ENCODE data around the gene TMA7B. TPM values are rescaled to one million over a fixed set of nuclear protein-coding genes. Genes with fewer than 3 reads are reported as not detected.
A peak's percentile ranks its signal among the peaks of the same experiment; 100 is the strongest.

TMA7B gene
- total RNA-seq: not detected

DNA sequence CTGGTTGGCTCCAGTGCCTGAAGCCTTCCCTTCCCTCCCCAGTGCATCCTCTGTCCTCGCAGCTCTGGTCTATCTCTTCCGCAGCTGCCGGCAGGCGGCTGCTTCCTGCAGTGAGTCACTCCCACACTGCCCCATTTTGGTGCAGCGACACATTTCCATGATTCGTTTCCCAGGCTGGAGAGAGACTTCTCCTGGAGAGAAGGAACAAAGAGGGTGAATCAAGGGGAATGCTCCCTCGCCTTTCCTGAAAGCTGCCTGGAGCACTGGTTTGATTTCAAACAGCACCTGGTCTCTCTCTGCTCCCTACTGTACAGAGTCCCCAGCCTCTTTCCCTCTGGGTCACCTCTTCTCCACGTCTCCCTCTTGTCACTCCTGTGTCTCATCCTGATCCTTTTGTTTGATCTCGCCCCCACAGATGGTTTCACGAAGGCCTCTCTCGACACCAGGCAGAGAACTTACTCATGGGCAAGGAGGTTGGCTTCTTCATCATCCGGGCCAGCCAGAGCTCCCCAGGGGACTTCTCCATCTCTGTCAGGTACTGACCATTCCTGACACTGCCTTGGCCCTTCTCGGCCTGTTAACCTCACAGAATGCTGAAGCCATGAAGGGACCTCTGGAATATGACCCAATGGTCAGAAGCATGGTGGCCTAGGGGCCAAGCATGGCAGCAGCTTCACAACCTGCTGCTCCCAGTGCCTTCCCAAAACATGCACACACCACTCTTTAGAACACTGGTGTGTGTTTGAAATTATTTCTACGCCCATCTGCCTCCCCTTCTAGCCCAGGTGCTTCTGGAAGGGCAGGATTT lies at the start of gene TMA7B:
Gene TMA7B, plus strand, starts transcription at position 758 of the 808 bp plus-strand sequence. CDS start 3,978 bp downstream, outside the sequence.
- ATAC-seq: peak; percentile 20

GRCh38 chr22:39910876-39911613 lies 49.2 kb upstream of the TMA7B start:
- DNase-seq (ENCODE audit: low spot score) (no peak), ATAC-seq (no peak)

More for the DNA sequence above, at the start of gene TMA7B:
- DNase-seq (ENCODE audit: low spot score): no peak

DNA sequence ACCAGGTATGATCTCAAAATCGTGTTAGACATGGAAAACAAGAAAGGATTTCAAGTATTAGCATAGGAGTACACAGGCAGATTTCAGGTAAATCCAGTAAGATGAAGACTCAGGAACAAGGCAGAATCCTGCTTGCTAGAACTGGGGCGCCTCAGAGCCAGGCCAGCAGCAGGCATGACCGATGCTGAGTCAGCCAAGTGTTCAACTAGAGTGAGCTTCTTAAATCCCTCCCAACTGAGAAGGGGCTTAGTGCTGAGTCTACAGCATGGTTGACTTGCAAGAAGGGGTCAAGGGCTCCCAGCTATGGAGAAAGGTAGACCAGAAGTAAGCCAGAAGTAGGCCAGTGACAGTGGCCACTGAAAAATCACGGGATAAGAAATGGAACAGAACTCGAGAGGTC lies 46.9 kb upstream of the TMA7B start:
- ATAC-seq (no peak), DNase-seq (ENCODE audit: low spot score) (no peak)

- no peak for ATAC-seq
- no peak for DNase-seq (ENCODE audit: low spot score)
Measured at GRCh38 chr22:39913886-39914285, 46.3 kb upstream of the TMA7B start.

DNA sequence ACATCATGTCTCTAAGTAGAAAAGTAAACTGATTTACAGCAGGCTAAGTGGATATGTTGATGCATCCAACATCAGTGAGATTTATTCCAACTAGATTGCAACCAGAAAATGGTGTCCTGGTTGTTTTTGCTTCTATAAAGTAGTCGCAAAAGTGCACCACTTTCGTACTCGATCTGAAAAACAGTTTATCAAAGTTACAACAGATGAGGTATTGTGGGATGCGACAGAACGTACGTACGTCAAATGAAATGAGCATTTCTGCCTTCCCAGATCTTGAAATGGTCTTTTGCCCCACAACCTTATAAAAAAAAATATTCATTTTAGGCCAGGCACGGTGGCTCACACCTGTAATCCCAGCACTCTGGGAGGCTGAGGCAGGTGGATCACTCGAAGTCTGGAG lies 45.6 kb upstream of the TMA7B start:
- DNase-seq (ENCODE audit: low spot score) (no peak), ATAC-seq (no peak)

- no peak for ATAC-seq
- no peak for DNase-seq (ENCODE audit: low spot score)
Measured at GRCh38 chr22:39915295-39915726, 44.9 kb upstream of the TMA7B start.

DNA sequence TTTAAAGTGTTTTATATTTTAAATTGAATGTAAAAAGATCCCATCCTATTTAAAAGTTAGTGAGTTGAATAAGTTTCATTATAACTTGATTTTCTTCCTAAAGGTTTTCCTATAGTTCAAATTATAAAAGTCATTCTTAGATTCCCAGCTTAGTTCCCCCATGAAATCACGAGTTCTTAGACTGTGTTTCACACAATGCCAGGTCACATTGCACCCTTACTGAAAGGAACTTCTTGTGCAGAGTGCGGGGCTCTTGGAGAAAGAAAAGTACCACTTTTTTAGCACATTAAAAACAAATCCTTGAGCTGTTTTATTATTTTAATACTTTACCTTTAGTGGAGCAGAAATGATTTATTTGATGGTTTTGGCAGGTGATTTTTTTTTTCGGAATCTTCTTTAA lies 43.7 kb upstream of the TMA7B start:
- DNase-seq (ENCODE audit: low spot score) (no peak), ATAC-seq (no peak)

GRCh38 chr22:39917197-39917643 lies 43.0 kb upstream of the TMA7B start:
- DNase-seq (ENCODE audit: low spot score) (no peak), ATAC-seq (no peak)

- ATAC-seq (no peak), DNase-seq (ENCODE audit: low spot score) (no peak)
Measured at GRCh38 chr22:39917776-39918495, 42.3 kb upstream of the TMA7B start.

- ATAC-seq: no peak
- no peak for DNase-seq (ENCODE audit: low spot score)
Measured at GRCh38 chr22:39920134-39920743, 40.0 kb upstream of the TMA7B start.

DNA sequence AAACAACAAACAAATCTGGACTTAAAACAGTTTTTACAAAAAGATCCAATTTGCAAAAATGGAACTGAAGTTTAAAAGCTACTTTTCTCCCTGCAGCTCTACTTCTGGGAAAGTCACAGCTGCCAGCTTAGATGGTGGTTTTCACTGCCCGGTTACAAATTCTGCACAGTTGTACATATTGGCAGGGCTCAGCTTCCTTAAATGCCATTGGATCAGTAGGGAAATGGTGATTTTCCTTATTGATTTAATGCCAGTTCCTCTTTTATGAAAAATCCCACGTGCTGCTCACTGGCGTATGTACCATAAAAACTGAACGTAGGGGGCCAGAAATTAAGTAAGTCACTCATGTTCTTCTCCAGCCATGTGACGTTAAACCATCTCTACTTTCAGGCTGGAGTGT lies 36.5 kb upstream of the TMA7B start:
- DNase-seq (ENCODE audit: low spot score): no peak
- no peak for ATAC-seq

- no peak for DNase-seq (ENCODE audit: low spot score)
- no peak for ATAC-seq
Measured at GRCh38 chr22:39924286-39924685, 35.9 kb upstream of the TMA7B start.

GRCh38 chr22:39925273-39925672 lies 34.9 kb upstream of the TMA7B start:
- ATAC-seq (no peak), DNase-seq (ENCODE audit: low spot score) (no peak)

DNA sequence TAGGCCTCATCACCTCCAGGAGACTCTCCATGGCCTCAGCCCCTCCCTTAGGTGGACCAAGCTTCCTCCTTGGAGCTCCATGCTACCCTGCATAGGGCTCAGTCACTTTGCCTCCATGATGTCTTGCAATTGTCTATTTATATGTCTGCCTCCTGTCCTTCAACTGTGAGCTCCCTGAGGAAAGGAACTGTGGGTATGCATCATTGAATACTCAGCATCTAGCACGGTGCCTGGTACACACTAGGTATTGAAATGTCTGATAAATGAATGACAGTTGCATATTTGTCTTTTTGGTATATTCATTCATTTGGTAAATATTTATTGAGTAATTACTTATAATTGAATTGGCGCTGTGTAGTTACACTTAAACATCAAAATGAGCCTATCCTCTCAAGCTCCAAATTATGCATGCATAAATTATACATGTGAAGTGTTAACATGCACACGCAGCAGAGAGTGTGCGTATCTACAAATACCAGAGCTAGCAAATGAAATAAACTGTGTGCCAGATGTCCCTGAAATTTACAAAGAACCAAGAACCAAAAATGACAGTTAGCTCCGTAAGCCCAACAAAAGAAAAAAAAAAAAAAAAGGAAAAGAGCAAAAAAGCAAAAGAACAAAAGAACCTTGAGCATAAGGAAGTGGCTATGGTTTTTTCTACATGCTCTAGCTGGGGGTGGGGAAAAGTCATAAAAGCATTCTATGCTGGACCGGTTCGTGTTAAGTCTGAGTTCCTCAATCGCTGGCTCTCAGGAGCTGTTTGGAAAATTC lies 34.1 kb upstream of the TMA7B start:
- DNase-seq (ENCODE audit: low spot score) (no peak), ATAC-seq (no peak)

DNA sequence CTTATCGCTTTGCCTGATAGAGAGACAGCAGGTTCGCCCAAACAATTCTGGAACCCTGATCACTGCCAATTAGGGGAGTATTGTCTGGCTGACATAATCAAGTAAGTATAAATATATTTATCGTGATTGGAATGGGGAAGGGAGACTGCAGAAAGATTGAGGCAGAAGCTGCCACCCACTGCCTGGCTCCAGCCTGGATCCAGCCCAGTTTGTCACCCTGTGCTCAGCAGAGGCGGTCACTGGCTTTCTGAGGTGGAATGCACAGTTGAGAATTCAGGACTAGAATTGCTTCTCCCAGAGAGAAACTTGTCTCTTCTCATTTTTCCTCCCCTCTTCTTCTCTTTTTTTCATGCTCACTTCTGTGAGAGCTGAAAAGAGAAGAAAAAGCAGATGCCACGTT lies 33.4 kb upstream of the TMA7B start:
- DNase-seq (ENCODE audit: low spot score) (no peak), ATAC-seq (no peak)

- DNase-seq (ENCODE audit: low spot score) (no peak), ATAC-seq (no peak)
Measured at GRCh38 chr22:39927544-39927943, 32.7 kb upstream of the TMA7B start.

DNA sequence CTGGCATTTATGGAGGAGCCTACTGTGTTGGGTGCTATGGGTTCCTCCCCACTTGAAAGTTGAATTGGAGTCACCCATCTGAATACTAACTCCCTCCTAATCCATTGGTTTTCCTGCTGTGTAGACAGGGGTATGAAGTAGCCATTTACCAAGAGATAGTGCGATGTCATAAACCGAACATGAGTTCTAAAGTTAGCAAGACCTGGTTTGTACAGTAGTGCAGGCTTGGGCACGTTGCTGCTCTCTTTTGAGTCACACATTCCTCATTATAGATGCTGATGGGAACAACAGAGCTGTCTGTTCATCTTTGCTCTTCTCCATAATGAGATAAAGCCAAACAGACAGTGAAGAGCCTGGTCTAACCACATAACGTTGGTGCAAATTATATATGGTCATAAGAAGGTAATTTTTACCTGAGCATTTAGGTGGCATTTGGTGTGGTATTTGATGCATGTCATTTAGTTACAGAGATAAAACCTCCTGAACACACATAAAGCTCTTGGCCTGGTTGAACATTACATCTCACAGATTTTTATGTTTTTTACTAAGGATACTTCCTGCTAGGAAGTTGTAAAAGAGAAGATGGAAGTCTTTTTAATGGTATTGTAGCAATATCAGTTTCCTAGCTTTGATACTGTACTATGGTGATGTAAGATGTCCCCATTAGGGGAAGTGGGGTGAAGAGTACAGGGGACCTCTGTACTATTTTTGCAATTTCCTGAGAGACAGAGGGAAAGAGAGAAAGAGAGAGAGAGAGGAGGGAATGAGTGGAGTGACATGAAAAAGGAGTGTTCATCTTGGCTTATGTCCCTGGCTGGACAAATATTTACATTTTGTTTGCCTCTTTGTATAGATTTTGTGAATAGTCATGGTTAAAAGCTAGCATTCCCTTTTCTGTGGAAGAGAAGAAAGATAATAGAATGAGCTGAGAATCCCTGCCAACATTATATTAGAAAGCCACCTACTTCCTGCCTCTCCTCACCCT lies 31.4 kb upstream of the TMA7B start:
- ATAC-seq: no peak
- DNase-seq (ENCODE audit: low spot score): no peak

DNA sequence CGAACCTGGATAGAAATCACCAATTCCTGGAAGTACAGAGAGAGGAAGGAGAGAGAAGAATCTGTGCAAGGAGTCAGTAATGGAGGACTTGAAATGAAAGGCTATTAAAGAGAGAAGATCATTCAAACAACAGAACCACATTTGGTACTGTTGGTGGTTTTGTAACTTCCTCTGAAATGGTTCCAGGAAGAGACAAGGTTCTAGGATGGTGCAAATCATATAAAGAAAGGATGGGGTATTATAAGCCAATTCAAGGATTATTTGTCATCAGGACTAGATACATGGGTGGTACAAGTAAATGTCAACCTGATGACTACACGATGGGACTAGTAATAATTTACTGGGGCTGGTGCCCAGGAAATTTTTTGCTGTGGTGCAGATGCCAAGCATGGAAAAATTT lies 28.9 kb upstream of the TMA7B start:
- ATAC-seq (no peak), DNase-seq (ENCODE audit: low spot score) (no peak)

DNA sequence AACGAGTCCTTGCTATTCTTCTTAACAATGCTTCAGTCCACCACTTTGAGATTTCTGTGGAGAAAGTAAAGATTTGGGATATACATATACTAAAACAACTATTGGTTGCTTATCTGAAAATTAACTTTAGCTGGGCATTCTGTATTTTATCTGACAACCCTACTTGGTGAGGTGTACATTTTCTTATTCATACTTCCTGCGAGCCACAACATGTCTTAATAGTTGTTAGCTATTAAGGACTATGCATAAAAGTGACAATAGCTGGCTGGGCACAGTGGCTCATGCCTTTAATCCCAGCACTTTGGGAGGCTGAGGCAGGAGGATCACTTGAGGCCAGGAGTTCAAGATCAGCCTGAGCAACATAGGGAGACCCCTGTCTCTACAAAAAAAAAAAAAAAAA lies 28.0 kb upstream of the TMA7B start:
- DNase-seq (ENCODE audit: low spot score) (no peak), ATAC-seq (no peak)
